Calu3 (cell line): Measurements from ENCODE around the gene LRRN2. TPM values are rescaled to one million over a fixed set of nuclear protein-coding genes. Genes with fewer than 3 reads are reported as not detected.

ENCODE experiments used
- BruUV-seq: library from RNA; stranded (reverse); fragments of 400-500 nt; replicated peaks from 2 replicates; lab custom pipeline; 2021; lab: Mats Ljungman, UMichigan
- CTCF ChIA-PET: fragments of 300-600 bp; sonication (Branson Sonifier 250); formaldehyde crosslinking; loops from one replicate; lab custom pipeline; 2022; ENCODE audit warnings: antibody characterized with exemption; lab: Charles Lee
- DNase-seq: peaks from one replicate; pipeline ENCODE4 v3.0.0; 2022
- H3K27ac Mint-ChIP-seq: one replicate; pipeline ENCODE4 v1.8.0; 2022; ENCODE audit warnings: mixed read lengths; ENCODE audit not compliant: unreplicated experiment
- H3K27me3 Mint-ChIP-seq: one replicate; pipeline ENCODE4 v1.8.0; 2022; ENCODE audit warnings: mixed read lengths; ENCODE audit not compliant: unreplicated experiment
- H3K36me3 Mint-ChIP-seq: one replicate; pipeline ENCODE4 v1.8.0; 2022; ENCODE audit warnings: mild to moderate bottlenecking, moderate library complexity, mixed read lengths; ENCODE audit not compliant: insufficient read depth, unreplicated experiment
- H3K4me1 Mint-ChIP-seq: one replicate; pipeline ENCODE4 v1.8.0; 2022; ENCODE audit warnings: mild to moderate bottlenecking, low read depth, mixed read lengths; ENCODE audit not compliant: unreplicated experiment
- H3K4me3 Mint-ChIP-seq: one replicate; pipeline ENCODE4 v1.8.0; 2022; ENCODE audit warnings: mild to moderate bottlenecking, low read depth, moderate library complexity, mixed read lengths; ENCODE audit not compliant: unreplicated experiment
- H3K9me3 Mint-ChIP-seq: one replicate; pipeline ENCODE4 v1.8.0; 2022; ENCODE audit warnings: low read depth, mixed read lengths; ENCODE audit not compliant: unreplicated experiment
- CTCF ChIP-seq: fragments of 200-600 bp; IDR thresholded peaks from one replicate; pipeline ENCODE4 v1.8.0; 2022; ENCODE audit warnings: antibody characterized with exemption; ENCODE audit not compliant: unreplicated experiment
- intact Hi-C: fragments of 100-400 bp; cut with micrococcal nuclease; formaldehyde crosslinking; loops from one replicate; pipeline ENCODE4 v1.10.0; 2022; ENCODE audit not compliant: unreplicated experiment
- total RNA-seq: library from RNA; stranded (reverse); gene quantifications from 2 replicates; pipeline ENCODE4 v1.2.3, GENCODE V29; 2022

LRRN2 gene
- total RNA-seq, 1 experiment from 2014 or later: not detected

- peaks cover 28% of the 10 kb centered on the region for H3K4me1 Mint-ChIP-seq
- H3K36me3 Mint-ChIP-seq: no peaks in the 10 kb centered on the region
- no peaks in the 10 kb centered on the region for H3K9me3 Mint-ChIP-seq
- no peak for TF ChIP-seq CTCF
- BruUV-seq: no TSS peak
- H3K27me3 Mint-ChIP-seq: peaks cover 51% of the 10 kb centered on the region
- H3K4me3 Mint-ChIP-seq: no peak overlapping the region
- DNase-seq: no peak
- intact Hi-C loops: no loop called here
- no peak overlapping the region for H3K27ac Mint-ChIP-seq
- CTCF ChIA-PET: interaction anchor here (0.5 kb wide), 1 partner anchor 12 kb away, joined by 3 read pairs; no protein-coding TSS in a partner anchor
Measured at GRCh38 chr1:204704794-204705492, 19.4 kb upstream of the LRRN2 start.

- Mint-ChIP-seq H3K27me3 (peaks cover 57% of the 10 kb centered on the region), H3K4me3 (no peak overlapping the region), H3K9me3 (no peaks in the 10 kb centered on the region), H3K4me1 (peaks cover 25% of the 10 kb centered on the region), H3K36me3 (no peaks in the 10 kb centered on the region), H3K27ac (no peak overlapping the region)
- no peak for TF ChIP-seq CTCF
- CTCF ChIA-PET: no interaction called here
- no peak for DNase-seq
- intact Hi-C loops: no loop called here
- no TSS peak for BruUV-seq
Measured at GRCh38 chr1:204703826-204704612, 18.5 kb upstream of the LRRN2 start.

- H3K4me3 Mint-ChIP-seq: no peak overlapping the region
- no peak for TF ChIP-seq CTCF
- no peak for DNase-seq
- no TSS peak for BruUV-seq
- H3K27me3 Mint-ChIP-seq: peaks cover 57% of the 10 kb centered on the region
- no peaks in the 10 kb centered on the region for H3K9me3 Mint-ChIP-seq
- no peaks in the 10 kb centered on the region for H3K36me3 Mint-ChIP-seq
- H3K4me1 Mint-ChIP-seq: peaks cover 17% of the 10 kb centered on the region
- H3K27ac Mint-ChIP-seq: no peak overlapping the region
- CTCF ChIA-PET: interaction anchor here (0.7 kb wide), 1 partner anchor 44 kb away, joined by 3 read pairs; no protein-coding TSS in a partner anchor
- intact Hi-C loops: no loop called here
Measured at GRCh38 chr1:204703268-204703664, 17.7 kb upstream of the LRRN2 start.

GRCh38 chr1:204702552-204703267 is 17.2 kb upstream of the LRRN2 start:
- Mint-ChIP-seq H3K9me3 (no peaks in the 10 kb centered on the region), H3K27ac (no peak overlapping the region), H3K4me3 (no peak overlapping the region), H3K36me3 (no peaks in the 10 kb centered on the region), H3K27me3 (peaks cover 57% of the 10 kb centered on the region), H3K4me1 (peaks cover 12% of the 10 kb centered on the region)
- CTCF ChIA-PET: interaction anchor here (0.7 kb wide), 1 partner anchor 44 kb away, joined by 3 read pairs; no protein-coding TSS in a partner anchor
- intact Hi-C loops: no loop called here
- TF ChIP-seq CTCF: no peak
- BruUV-seq: no TSS peak
- DNase-seq: no peak
